PC-9 (cell line): ENCODE measurements around the gene SDCCAG8.

Experiments
- EZH2 ChIP-seq: fragments of 200-600 bp; sonication (generic); IDR thresholded peaks from 2 replicates; pipeline ENCODE4 v1.8.0; 2017; ENCODE audit warnings: antibody characterized with exemption, low read depth
- TF ChIP-seq, protein P1 (sequence below): fragments of 200-600 bp; sonication (generic); conservative IDR thresholded peaks from 2 replicates; pipeline ENCODE4 v1.6.1; 2017; ENCODE audit warnings: mixed run types, antibody characterized with exemption, mild to moderate bottlenecking, moderate library complexity

DNA sequence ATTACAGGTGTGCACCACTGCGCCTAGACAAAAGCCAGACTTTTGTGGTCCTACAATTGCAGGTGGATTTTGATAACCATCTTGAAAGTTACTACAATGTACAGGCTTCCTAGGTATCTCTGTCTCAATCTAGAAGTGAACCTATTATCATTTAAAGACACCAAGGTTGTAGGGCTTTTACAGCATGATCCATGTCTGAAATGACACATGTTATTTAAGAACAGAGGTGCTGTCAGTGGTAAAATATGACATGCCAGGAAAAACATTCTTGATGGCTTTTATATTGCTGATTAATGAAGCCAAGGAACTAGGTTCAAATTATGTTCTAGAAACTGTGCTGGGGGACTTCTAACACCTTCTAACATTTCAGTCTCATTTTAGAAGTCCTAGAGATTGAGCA lies 253.1 kb downstream of the SDCCAG8 start:
- no peak for TF ChIP-seq EZH2
- TF ChIP-seq, protein P1, sequence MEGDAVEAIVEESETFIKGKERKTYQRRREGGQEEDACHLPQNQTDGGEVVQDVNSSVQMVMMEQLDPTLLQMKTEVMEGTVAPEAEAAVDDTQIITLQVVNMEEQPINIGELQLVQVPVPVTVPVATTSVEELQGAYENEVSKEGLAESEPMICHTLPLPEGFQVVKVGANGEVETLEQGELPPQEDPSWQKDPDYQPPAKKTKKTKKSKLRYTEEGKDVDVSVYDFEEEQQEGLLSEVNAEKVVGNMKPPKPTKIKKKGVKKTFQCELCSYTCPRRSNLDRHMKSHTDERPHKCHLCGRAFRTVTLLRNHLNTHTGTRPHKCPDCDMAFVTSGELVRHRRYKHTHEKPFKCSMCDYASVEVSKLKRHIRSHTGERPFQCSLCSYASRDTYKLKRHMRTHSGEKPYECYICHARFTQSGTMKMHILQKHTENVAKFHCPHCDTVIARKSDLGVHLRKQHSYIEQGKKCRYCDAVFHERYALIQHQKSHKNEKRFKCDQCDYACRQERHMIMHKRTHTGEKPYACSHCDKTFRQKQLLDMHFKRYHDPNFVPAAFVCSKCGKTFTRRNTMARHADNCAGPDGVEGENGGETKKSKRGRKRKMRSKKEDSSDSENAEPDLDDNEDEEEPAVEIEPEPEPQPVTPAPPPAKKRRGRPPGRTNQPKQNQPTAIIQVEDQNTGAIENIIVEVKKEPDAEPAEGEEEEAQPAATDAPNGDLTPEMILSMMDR: no peak
